CD4-positive, CD25-positive, alpha-beta regulatory T cell (primary cell): ENCODE measurements around the gene MYL6B. TPM values are rescaled to one million over a fixed set of nuclear protein-coding genes. Genes with fewer than 3 reads are reported as not detected.

Experiments used
- ATAC-seq, 2 donors: fragments of 150-1000 bp; cut with Tn5 transposase; one replicate each; pipeline ENCODE4 v1.10.0; 2021; ENCODE audit warnings: low read depth in 2 of 2, moderate number of reproducible peaks in 2 of 2, moderate library complexity in 1 of 2
- DNase-seq, 3 donors: peaks; one replicate each; pipeline versions ENCODE4 v3.0.0 to v3.0.0-alpha.2; 2012 to 2022; ENCODE audit warnings: mixed read lengths in 1 of 3
- H3K27ac ChIP-seq: one replicate; pipeline ENCODE4 v1.7.0; 2013; ENCODE audit warnings: mild to moderate bottlenecking, low read length; ENCODE audit not compliant: insufficient read depth, poor library complexity, severe bottlenecking
- H3K27me3 ChIP-seq: one replicate; pipeline ENCODE4 v1.7.0; 2013; ENCODE audit warnings: low read length; ENCODE audit not compliant: control insufficient read depth, insufficient read depth
- H3K36me3 ChIP-seq: one replicate; pipeline ENCODE4 v1.7.0; 2013; ENCODE audit warnings: mild to moderate bottlenecking, low read length, moderate library complexity; ENCODE audit not compliant: control insufficient read depth, insufficient read depth
- H3K4me1 ChIP-seq: 2 replicates; pipeline ENCODE4 v1.7.0; 2013; ENCODE audit warnings: mild to moderate bottlenecking, low read length; ENCODE audit not compliant: insufficient read depth, control insufficient read depth, poor library complexity, severe bottlenecking
- H3K4me3 ChIP-seq: one replicate; pipeline ENCODE4 v1.7.0; 2013; ENCODE audit warnings: low read depth, mild to moderate bottlenecking, low read length, moderate library complexity
- H3K9me3 ChIP-seq, 2 experiments: 1 replicate in 1 of 2; 2 replicates in 1 of 2; pipeline ENCODE4 v1.7.0; 2013; ENCODE audit warnings: low read length in 2 of 2, mild to moderate bottlenecking in 1 of 2, moderate library complexity in 1 of 2; ENCODE audit not compliant: control insufficient read depth in 2 of 2
- H3K27ac Mint-ChIP-seq, 3 donors: one replicate each; pipeline ENCODE4 v1.8.0; 2020 to 2022; ENCODE audit warnings: mild to moderate bottlenecking in 3 of 3, mixed read lengths in 3 of 3, moderate library complexity in 2 of 3
- H3K27me3 Mint-ChIP-seq: one replicate; pipeline ENCODE4 v1.8.0; 2022; ENCODE audit warnings: mild to moderate bottlenecking, mixed read lengths
- H3K36me3 Mint-ChIP-seq: one replicate; pipeline ENCODE4 v1.8.0; 2020; ENCODE audit warnings: mixed read lengths
- H3K4me1 Mint-ChIP-seq, 4 donors: one replicate each; pipeline ENCODE4 v1.8.0; 2020 to 2022; ENCODE audit warnings: mixed read lengths in 4 of 4, mild to moderate bottlenecking in 1 of 4
- H3K4me3 Mint-ChIP-seq, 4 donors: one replicate each; pipeline ENCODE4 v1.8.0; 2020 to 2022; ENCODE audit warnings: mild to moderate bottlenecking in 4 of 4, mixed read lengths in 4 of 4, moderate library complexity in 3 of 4
- H3K9me3 Mint-ChIP-seq, 7 donors: one replicate each; pipeline ENCODE4 v1.8.0; 2020 to 2022; ENCODE audit warnings: mixed read lengths in 7 of 7, mild to moderate bottlenecking in 3 of 7, moderate library complexity in 2 of 7
- polyA plus RNA-seq, 4 donors: library from polyadenylated mRNA; unstranded; fragments of 300-500 nt; fragmentation: Illumina TruSeq; gene quantifications; one replicate each; pipeline ENCODE4 v1.2.3, GENCODE V29; 2021
- total RNA-seq: library from RNA; stranded (reverse); gene quantifications from one replicate; pipeline ENCODE4 v1.2.3, GENCODE V29; 2022

The MYL6B gene
- total and polyA plus RNA-seq, 5 donors from 2014 or later, result 8.8 to 18.4 (median 11.2) TPM

DNA sequence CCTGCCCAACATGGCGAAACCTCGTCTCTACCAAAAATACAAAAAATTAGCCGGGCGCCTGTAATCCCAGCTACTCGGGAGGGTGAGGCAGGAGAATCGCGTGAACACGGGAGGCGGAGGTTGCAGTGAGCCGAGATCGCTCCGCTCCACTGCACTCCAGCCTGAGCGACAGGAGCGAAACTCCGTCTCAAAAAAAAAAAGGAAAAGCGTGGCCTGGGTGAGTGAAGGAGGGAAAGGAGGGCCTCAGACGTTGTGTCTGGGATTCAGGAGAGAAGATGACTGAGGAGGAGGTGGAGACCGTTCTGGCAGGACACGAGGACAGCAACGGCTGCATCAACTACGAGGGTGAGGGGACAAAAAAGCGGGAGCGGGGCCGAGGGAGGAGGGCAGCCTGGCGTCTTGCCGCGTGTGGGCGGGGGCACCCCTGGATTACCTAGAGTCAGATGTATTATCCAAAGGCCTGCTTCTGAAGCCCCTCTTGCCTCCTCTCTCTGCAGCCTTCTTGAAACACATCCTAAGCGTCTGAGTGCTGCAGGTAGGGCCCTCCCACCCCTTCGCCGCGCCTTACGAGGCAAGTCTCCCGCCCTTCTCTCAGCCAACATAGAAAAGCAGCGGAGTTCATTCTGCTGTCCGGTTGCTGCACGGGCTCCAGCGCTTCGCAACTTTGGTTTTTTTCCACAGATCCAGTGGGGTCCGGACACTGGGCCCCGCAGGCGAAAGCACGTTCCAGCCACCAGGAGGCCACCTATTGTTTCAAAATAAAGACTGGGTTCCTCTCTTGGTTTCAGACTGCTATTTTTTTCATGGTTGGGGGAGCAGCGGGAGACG lies 5.0 kb downstream of the MYL6B start:
- ATAC-seq (peak; percentile 46 to 50), DNase-seq (peak; percentile 55 to 84 (median 72))
- Histone ChIP-seq H3K4me3 (peak overlapping the region; percentile 98), H3K9me3 (no peaks in the 10 kb centered on the region), H3K36me3 (peaks cover 22% of the 10 kb centered on the region), H3K27me3 (no peaks in the 10 kb centered on the region), H3K27ac (peak overlapping the region; percentile 95), H3K4me1 (peaks cover 53% of the 10 kb centered on the region)
- H3K4me3 Mint-ChIP-seq, result peak overlapping the region; percentile 92 to 100 (median 100)
- H3K36me3 Mint-ChIP-seq, result peaks cover 16% of the 10 kb centered on the region
- peaks cover 4% of the 10 kb centered on the region for H3K27me3 Mint-ChIP-seq
- H3K27ac Mint-ChIP-seq, result peak overlapping the region; percentile 95 to 100 (median 98)
- no peaks in the 10 kb centered on the region for H3K9me3 Mint-ChIP-seq
- H3K4me1 Mint-ChIP-seq, result peaks cover 0 to 68% (median 34%) of the 10 kb centered on the region in 4 donors

DNA sequence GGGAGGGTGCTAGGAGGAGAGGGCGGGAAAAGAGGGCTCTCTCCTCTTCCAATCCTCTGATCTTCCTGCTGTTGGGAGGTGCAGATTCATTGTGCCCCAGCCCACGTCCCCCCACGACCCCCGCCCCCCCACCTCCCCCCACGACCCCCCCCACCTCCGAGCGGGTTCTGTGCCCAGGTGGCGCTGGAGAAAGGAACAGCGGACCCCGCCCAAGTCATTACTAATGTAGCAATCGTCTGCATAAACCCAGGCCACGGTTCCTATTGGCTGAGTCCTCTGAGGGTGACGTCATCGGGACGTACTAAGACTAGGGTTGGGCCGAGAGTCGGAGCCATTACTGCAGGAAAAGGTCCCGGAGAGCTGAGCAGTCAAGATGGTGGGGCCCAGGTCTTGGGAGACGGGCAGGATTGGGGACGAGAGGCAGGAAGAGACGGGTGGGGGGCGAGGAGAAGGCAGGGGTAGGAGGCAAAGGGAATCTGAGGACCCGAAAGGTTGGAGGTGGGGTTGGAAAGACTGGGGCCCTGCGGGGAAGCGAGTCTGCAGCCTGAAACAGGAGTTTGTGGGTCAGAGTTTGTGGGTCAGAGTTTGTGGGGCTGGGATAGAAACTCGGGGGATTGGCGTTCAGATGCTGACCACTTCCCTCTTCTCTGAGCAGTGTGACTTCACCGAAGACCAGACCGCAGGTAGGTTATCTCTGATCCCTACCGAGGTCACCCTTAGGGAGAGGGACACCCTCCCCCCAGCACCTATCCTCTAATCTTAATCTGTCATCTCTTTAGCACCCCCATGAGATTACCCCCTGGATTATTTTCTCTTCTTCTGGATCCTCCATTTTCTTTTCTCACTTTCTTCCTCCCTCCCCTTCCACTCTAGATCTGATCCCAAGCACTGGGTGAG lies 5.9 kb downstream of the MYL6B start, which contains the start of gene MYL6:
Gene MYL6 (plus strand): TSS at position 331 of the 897 bp plus-strand sequence. CDS start 43 bp downstream, at position 374.
- H3K36me3 Mint-ChIP-seq, result peaks cover 16% of the 10 kb centered on the region
- no peaks in the 10 kb centered on the region for H3K9me3 Mint-ChIP-seq
- DNase-seq (peak; percentile 90 to 97 (median 91)), ATAC-seq (peak; percentile 89 to 91)
- H3K27ac Mint-ChIP-seq, result peak within 1 kb of the TSS; percentile 98 to 100 (median 100)
- Histone ChIP-seq H3K4me3 (peak within 1 kb of the TSS; percentile 98), H3K27ac (peak within 1 kb of the TSS; percentile 95), H3K36me3 (peaks cover 31% of the 10 kb centered on the region), H3K27me3 (no peaks in the 10 kb centered on the region), H3K4me1 (peaks cover 46% of the 10 kb centered on the region), H3K9me3 (no peaks in the 10 kb centered on the region)
- H3K27me3 Mint-ChIP-seq, result no peaks in the 10 kb centered on the region
- H3K4me3 Mint-ChIP-seq, result peak within 1 kb of the TSS; percentile 92 to 100 (median 100)
- H3K4me1 Mint-ChIP-seq, result peaks cover 0 to 61% (median 31%) of the 10 kb centered on the region in 4 donors

GRCh38 chr12:56158926-56159461 lies 6.6 kb downstream of the MYL6B start:
- no peak for ATAC-seq
- Histone ChIP-seq H3K9me3 (no peaks in the 10 kb centered on the region), H3K27me3 (no peaks in the 10 kb centered on the region), H3K27ac (peak overlapping the region; percentile 95), H3K4me3 (peak overlapping the region; percentile 98), H3K36me3 (peaks cover 38% of the 10 kb centered on the region), H3K4me1 (peaks cover 46% of the 10 kb centered on the region)
- Mint-ChIP-seq H3K36me3 (peaks cover 21% of the 10 kb centered on the region), H3K27me3 (no peaks in the 10 kb centered on the region), H3K9me3 (no peaks in the 10 kb centered on the region), H3K27ac (peak overlapping the region; percentile 98 to 100 (median 100)), H3K4me3 (peak overlapping the region; percentile 92 to 100 (median 100)), H3K4me1 (peaks cover 0 to 59% (median 34%) of the 10 kb centered on the region in 4 donors)
- peak; percentile 18 to 48 (median 23) for DNase-seq

DNA sequence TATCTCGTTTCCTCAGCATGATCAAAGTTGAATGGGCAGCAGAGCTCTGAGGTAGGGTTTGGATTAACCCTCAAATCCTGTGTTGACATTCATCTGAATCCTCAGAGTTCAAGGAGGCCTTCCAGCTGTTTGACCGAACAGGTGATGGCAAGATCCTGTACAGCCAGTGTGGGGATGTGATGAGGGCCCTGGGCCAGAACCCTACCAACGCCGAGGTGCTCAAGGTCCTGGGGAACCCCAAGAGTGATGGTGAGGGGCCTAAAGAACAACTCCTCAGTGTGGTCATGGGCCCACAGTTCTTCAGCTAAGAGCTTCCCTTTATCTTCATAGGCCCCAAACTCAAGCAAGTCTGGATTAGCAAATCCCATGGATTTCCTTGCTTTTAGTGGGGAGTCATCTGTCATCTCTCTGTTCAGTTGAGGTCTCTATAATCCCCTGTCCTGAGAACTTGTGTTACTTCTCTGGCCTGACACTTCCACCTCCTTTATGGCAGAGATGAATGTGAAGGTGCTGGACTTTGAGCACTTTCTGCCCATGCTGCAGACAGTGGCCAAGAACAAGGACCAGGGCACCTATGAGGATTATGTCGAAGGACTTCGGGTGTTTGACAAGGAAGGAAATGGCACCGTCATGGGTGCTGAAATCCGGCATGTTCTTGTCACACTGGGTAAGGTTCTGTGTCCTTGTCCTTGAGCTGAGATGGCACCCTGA lies 7.2 kb downstream of the MYL6B start:
- Histone ChIP-seq H3K27ac (peak overlapping the region; percentile 95), H3K9me3 (no peaks in the 10 kb centered on the region), H3K4me3 (peak overlapping the region; percentile 98), H3K4me1 (peaks cover 46% of the 10 kb centered on the region), H3K27me3 (no peaks in the 10 kb centered on the region), H3K36me3 (peaks cover 44% of the 10 kb centered on the region)
- peak in 1 of 3 donors; percentile 27 for DNase-seq
- H3K27me3 Mint-ChIP-seq, result no peaks in the 10 kb centered on the region
- H3K36me3 Mint-ChIP-seq, result peaks cover 25% of the 10 kb centered on the region
- no peaks in the 10 kb centered on the region for H3K9me3 Mint-ChIP-seq
- H3K27ac Mint-ChIP-seq, result peak overlapping the region; percentile 98 to 100 (median 100)
- peak overlapping the region; percentile 92 to 100 (median 100) for H3K4me3 Mint-ChIP-seq
- ATAC-seq, result no peak
- H3K4me1 Mint-ChIP-seq, result peaks cover 0 to 59% (median 34%) of the 10 kb centered on the region in 4 donors

DNA sequence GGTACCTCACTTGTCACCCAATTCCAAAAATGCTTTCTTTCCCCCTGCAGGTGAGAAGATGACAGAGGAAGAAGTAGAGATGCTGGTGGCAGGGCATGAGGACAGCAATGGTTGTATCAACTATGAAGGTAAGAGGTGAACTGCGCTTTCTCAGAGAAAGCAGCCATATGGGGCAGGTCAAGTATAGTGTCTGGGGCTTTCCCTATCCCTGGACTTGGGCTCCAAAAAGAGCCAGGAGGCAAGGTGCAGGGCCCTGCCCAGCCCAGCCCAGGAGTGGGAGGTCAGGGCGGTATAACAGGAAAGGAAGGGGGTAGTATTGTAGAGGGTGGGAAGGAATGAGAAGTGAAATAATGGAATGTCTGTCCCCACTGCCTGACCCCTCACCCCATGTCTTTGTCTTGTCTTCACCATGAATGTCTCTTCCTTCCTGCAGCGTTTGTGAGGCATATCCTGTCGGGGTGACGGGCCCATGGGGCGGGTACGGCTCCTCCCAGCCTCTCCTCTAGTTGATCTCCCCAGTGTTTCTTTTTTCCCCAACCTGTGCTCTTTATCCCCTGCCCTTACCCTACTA lies 7.9 kb downstream of the MYL6B start:
- H3K9me3 ChIP-seq, result no peaks in the 10 kb centered on the region
- peaks cover 0 to 58% (median 34%) of the 10 kb centered on the region in 4 donors for H3K4me1 Mint-ChIP-seq
- peak; percentile 47 to 78 (median 67) for DNase-seq
- peak overlapping the region; percentile 92 to 100 (median 100) for H3K4me3 Mint-ChIP-seq
- peaks cover 51% of the 10 kb centered on the region for H3K36me3 ChIP-seq
- H3K9me3 Mint-ChIP-seq, result no peaks in the 10 kb centered on the region
- H3K27ac ChIP-seq, result peak overlapping the region; percentile 95
- H3K27me3 Mint-ChIP-seq, result no peaks in the 10 kb centered on the region
- peaks cover 46% of the 10 kb centered on the region for H3K4me1 ChIP-seq
- H3K27ac Mint-ChIP-seq, result peak overlapping the region; percentile 98 to 100 (median 100)
- peaks cover 25% of the 10 kb centered on the region for H3K36me3 Mint-ChIP-seq
- peak overlapping the region; percentile 98 for H3K4me3 ChIP-seq
- peak; percentile 44 to 58 for ATAC-seq
- no peaks in the 10 kb centered on the region for H3K27me3 ChIP-seq

DNA sequence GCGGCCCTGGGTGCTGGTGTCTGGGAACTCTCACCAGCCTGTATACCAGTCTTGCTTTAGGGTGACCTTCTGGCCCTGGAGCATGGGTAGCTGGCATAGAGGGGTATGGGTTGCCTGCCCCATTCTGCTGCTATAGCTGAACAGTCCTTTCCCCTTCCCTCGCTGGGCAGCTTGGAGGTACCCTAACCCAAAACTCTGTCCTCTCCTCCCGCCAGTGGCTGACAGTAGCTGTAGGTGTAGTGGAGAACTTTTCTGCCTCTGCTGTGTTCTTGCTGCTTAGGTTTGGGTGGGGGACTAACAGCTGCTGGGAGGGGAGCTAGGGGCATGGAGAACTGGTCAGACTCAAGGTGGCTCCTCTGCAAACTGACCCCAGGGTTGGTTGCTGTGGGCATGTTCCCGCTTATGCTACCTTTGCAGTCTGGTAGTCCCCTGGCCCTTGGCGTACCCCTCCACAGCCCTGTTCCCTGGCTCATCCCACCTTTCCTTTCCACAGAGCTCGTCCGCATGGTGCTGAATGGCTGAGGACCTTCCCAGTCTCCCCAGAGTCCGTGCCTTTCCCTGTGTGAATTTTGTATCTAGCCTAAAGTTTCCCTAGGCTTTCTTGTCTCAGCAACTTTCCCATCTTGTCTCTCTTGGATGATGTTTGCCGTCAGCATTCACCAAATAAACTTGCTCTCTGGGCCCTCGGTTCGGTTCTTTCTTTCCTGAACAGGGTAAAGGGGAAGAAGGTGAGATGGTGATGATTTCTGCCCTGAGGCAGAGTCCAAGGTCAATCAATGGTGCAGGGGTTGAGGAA lies 8.7 kb downstream of the MYL6B start:
- ATAC-seq (no peak), DNase-seq (no peak)
- H3K36me3 ChIP-seq, result peaks cover 56% of the 10 kb centered on the region
- peak overlapping the region; percentile 95 to 100 (median 98) for H3K27ac Mint-ChIP-seq
- no peaks in the 10 kb centered on the region for H3K9me3 ChIP-seq
- H3K27me3 Mint-ChIP-seq, result no peaks in the 10 kb centered on the region
- H3K4me3 ChIP-seq, result peak overlapping the region; percentile 98
- peak overlapping the region; percentile 95 for H3K27ac ChIP-seq
- H3K36me3 Mint-ChIP-seq, result peaks cover 30% of the 10 kb centered on the region
- H3K4me1 Mint-ChIP-seq, result peaks cover 0 to 58% (median 34%) of the 10 kb centered on the region in 4 donors
- H3K4me3 Mint-ChIP-seq, result peak overlapping the region; percentile 92 to 100 (median 100)
- no peaks in the 10 kb centered on the region for H3K9me3 Mint-ChIP-seq
- H3K27me3 ChIP-seq, result no peaks in the 10 kb centered on the region
- peaks cover 46% of the 10 kb centered on the region for H3K4me1 ChIP-seq
